Endothelial cell of umbilical vein (primary cell): ENCODE results near the gene ACTR10. TPM values are rescaled to one million over a fixed set of nuclear protein-coding genes. Genes with fewer than 3 reads are reported as not detected.

Source experiments
- BruUV-seq: library from RNA; stranded (reverse); fragments of 400-500 nt; replicated peaks from 2 replicates; lab custom pipeline; 2021; lab: Mats Ljungman, UMichigan
- CTCF ChIA-PET: fragments of 300-600, 350-600 bp; sonication (Branson Sonifier 250); formaldehyde crosslinking; loops from one replicate; lab custom pipeline; 2021; ENCODE audit warnings: antibody characterized with exemption, inconsistent platforms; lab: Charles Lee
- POLR2A ChIA-PET: fragments of 300-600, 350-600 bp; sonication (Branson Sonifier 250); formaldehyde crosslinking; loops from one replicate; lab custom pipeline; 2021; ENCODE audit warnings: antibody characterized with exemption, inconsistent platforms; lab: Charles Lee
- DNase-seq: peaks from one replicate; pipeline ENCODE4 v3.0.0-alpha.2; 2011; ENCODE audit warnings: low read depth, low spot score
- FAIRE-seq: peaks from 2 replicates; lab custom pipeline; 2011; peaks lifted over from hg19 to GRCh38; lab: Jason Lieb, UNC
- H2AFZ ChIP-seq: 2 replicates; pipeline ENCODE4 v1.6.0; 2012; ENCODE audit warnings: low read depth, low read length, control low read depth, inconsistent platforms
- H3K27ac ChIP-seq: 2 replicates; pipeline ENCODE4 v1.5.1; 2011; ENCODE audit warnings: low read depth, mild to moderate bottlenecking, control low read depth, low read length, moderate library complexity; ENCODE audit not compliant: insufficient read depth
- H3K27me3 ChIP-seq, 2 experiments: 2 replicates each; pipeline versions ENCODE4 v1.6.0 to v1.6.1; 2011; ENCODE audit warnings: low read length in 2 of 2, mixed read lengths in 1 of 2; ENCODE audit not compliant: control insufficient read depth in 2 of 2, insufficient read depth in 2 of 2
- H3K36me3 ChIP-seq, 2 experiments: 2 replicates in 1 of 2; 3 replicates in 1 of 2; pipeline ENCODE4 v1.5.1; 2011; ENCODE audit warnings: low read length in 2 of 2, mild to moderate bottlenecking in 1 of 2, moderate library complexity in 1 of 2; ENCODE audit not compliant: control insufficient read depth in 2 of 2, insufficient read depth in 2 of 2; ENCODE audit errors: extremely low read depth in 1 of 2
- H3K4me1 ChIP-seq: 3 replicates; pipeline ENCODE4 v1.5.1; 2011; ENCODE audit warnings: mild to moderate bottlenecking, low read length; ENCODE audit not compliant: control insufficient read depth, insufficient read depth; ENCODE audit errors: extremely low read depth
- H3K4me2 ChIP-seq: 2 replicates; pipeline ENCODE4 v1.6.1; 2011; ENCODE audit warnings: low read length, control low read depth, mixed read lengths; ENCODE audit not compliant: insufficient read depth
- H3K4me3 ChIP-seq, 3 experiments: fragments of 200-600 bp in 1 of 3; sonication (generic), shearing (Covaris generic) in 1 of 3; replicated peaks in 1 of 3; 2 replicates each; pipeline ENCODE4 v1.5.1; 2011 to 2016; ENCODE audit warnings: control low read depth in 3 of 3, low read length in 3 of 3, mild to moderate bottlenecking in 2 of 3, inconsistent platforms in 1 of 3, low read depth in 1 of 3, moderate library complexity in 1 of 3; ENCODE audit not compliant: insufficient read depth in 1 of 3
- H3K79me2 ChIP-seq: 2 replicates; pipeline ENCODE4 v1.6.0; 2012; ENCODE audit warnings: low read length, inconsistent platforms; ENCODE audit not compliant: control insufficient read depth, insufficient read depth
- H3K9ac ChIP-seq: replicated peaks from 2 replicates; pipeline ENCODE3; 2011; ENCODE audit warnings: low read length, control low read depth; ENCODE audit not compliant: insufficient read depth; ENCODE audit errors: extremely low read depth
- H3K9me1 ChIP-seq: replicated peaks from 3 replicates; pipeline ENCODE4 v1.6.0; 2011; ENCODE audit warnings: mild to moderate bottlenecking, low read length; ENCODE audit not compliant: control insufficient read depth, insufficient read depth; ENCODE audit errors: extremely low read depth
- H3K9me3 ChIP-seq: replicated peaks from 2 replicates; pipeline ENCODE4 v1.5.1; 2012; ENCODE audit warnings: low read length, inconsistent platforms; ENCODE audit not compliant: control insufficient read depth, insufficient read depth
- H4K20me1 ChIP-seq: replicated peaks from 2 replicates; pipeline ENCODE3; 2011; ENCODE audit warnings: mild to moderate bottlenecking, low read length; ENCODE audit not compliant: control insufficient read depth, insufficient read depth; ENCODE audit errors: extremely low read depth
- EZH2 ChIP-seq: IDR thresholded peaks from 2 replicates; pipeline ENCODE4 v1.6.1; 2012; ENCODE audit warnings: borderline replicate concordance, low read depth, mild to moderate bottlenecking, moderate library complexity, low read length, inconsistent platforms; ENCODE audit not compliant: severe bottlenecking
- FOS ChIP-seq: IDR thresholded peaks from 2 replicates; pipeline ENCODE4 v1.6.1; 2011; ENCODE audit warnings: mild to moderate bottlenecking, low read length, moderate library complexity, borderline replicate concordance; ENCODE audit not compliant: insufficient read depth
- GATA2 ChIP-seq: IDR thresholded peaks from 2 replicates; pipeline ENCODE4 v1.7.0; 2011; ENCODE audit warnings: low read depth, mild to moderate bottlenecking, moderate library complexity, mixed read lengths, low read length; ENCODE audit not compliant: insufficient read length, insufficient read depth
- JUN ChIP-seq: IDR thresholded peaks from 2 replicates; pipeline ENCODE4 v1.6.1; 2011; ENCODE audit warnings: borderline replicate concordance, low read depth; ENCODE audit not compliant: insufficient read length, insufficient read depth
- MYC ChIP-seq: IDR thresholded peaks from one replicate; pipeline ENCODE4 v1.6.1; 2011; ENCODE audit warnings: mild to moderate bottlenecking, low read depth, low read length
- POLR2A ChIP-seq: IDR thresholded peaks from 2 replicates; pipeline ENCODE4 v1.6.1; 2012; ENCODE audit warnings: low read depth, mild to moderate bottlenecking, control low read depth, low read length
- POLR2AphosphoS5 ChIP-seq: IDR thresholded peaks from 2 replicates; pipeline ENCODE4 v1.6.1; 2012; ENCODE audit warnings: low read depth, mild to moderate bottlenecking, control low read depth, low read length, moderate library complexity; ENCODE audit not compliant: insufficient read depth
- dilution Hi-C: fragments of 300-500 bp; cut with MboI; formaldehyde crosslinking; loops from one replicate; pipeline ENCODE4 v1.15.0; 2019; ENCODE audit warnings: low sequenced_read_pairs; ENCODE audit not compliant: extremely low pct_ligation_motif_present
- intact Hi-C: fragments of 100-400 bp; cut with micrococcal nuclease; formaldehyde crosslinking; loops from one replicate; pipeline ENCODE4 v1.10.0; 2022
- polyA plus RNA-seq, 4 experiments: library from polyadenylated mRNA; depleted of rRNA in 3 of 4; stranded (reverse) in 3 of 4; unstranded in 1 of 4; fragments of >200 nt; gene quantifications; 2 replicates each; pipeline versions ENCODE4 v1.2.1 to v1.2.3, GENCODE V29; 2011 to 2012; ENCODE audit warnings: missing spikeins in 1 of 4
- total RNA-seq: library from RNA; stranded (reverse); gene quantifications from 2 replicates; pipeline ENCODE4 v1.2.3, GENCODE V29; 2021
- TF ChIP-seq, protein P1 (sequence below): IDR thresholded peaks from 2 replicates; pipeline ENCODE4 v1.6.1; 2011; ENCODE audit not compliant: insufficient read depth, insufficient read length
- TF ChIP-seq, protein P2 (sequence below), 2 donors: IDR thresholded peaks; 1 replicate in 1 of 2; 2 replicates in 1 of 2; pipeline ENCODE4 v1.5.1; 2011; ENCODE audit warnings: low read length in 2 of 2, mild to moderate bottlenecking in 2 of 2, moderate library complexity in 2 of 2, control low read depth in 1 of 2, inconsistent platforms in 1 of 2, low read depth in 1 of 2; ENCODE audit not compliant: insufficient read depth in 1 of 2; ENCODE audit errors: extremely low read depth in 1 of 2

ACTR10 gene
- total and polyA plus RNA-seq, 2 donors (not counting 3 experiments of a cell fraction or from before 2014, with no cell fraction given), result 28.6 to 67.3 TPM

DNA sequence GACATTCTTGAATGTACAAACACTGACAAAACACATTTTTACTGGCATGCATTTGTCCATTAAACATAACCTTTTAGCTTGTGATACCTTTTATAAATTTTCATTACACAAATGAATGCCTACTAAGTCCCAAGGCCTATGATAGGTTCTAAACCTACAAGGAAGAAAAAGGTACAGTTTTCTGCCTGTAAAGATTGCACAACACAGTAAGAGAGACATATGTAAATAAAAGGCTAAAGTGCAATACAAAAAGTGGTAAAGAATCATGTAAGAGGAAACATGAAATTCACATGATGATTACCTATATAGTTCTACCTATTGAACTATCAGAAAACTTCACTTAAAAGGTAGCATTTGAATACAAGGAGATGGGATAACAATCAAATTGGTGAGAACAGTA is 83.8 kb downstream of the ACTR10 start:
- no peak overlapping the region for H3K4me3 ChIP-seq
- ChIA-PET POLR2A (no interaction called here), CTCF (no interaction called here)
- TF ChIP-seq GATA2 (no peak), POLR2A (no peak), FOS (no peak), MYC (no peak), POLR2AphosphoS5 (no peak), JUN (no peak), EZH2 (no peak)
- TF ChIP-seq, protein P1, sequence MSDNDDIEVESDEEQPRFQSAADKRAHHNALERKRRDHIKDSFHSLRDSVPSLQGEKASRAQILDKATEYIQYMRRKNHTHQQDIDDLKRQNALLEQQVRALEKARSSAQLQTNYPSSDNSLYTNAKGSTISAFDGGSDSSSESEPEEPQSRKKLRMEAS, result no peak
- TF ChIP-seq, protein P2, sequence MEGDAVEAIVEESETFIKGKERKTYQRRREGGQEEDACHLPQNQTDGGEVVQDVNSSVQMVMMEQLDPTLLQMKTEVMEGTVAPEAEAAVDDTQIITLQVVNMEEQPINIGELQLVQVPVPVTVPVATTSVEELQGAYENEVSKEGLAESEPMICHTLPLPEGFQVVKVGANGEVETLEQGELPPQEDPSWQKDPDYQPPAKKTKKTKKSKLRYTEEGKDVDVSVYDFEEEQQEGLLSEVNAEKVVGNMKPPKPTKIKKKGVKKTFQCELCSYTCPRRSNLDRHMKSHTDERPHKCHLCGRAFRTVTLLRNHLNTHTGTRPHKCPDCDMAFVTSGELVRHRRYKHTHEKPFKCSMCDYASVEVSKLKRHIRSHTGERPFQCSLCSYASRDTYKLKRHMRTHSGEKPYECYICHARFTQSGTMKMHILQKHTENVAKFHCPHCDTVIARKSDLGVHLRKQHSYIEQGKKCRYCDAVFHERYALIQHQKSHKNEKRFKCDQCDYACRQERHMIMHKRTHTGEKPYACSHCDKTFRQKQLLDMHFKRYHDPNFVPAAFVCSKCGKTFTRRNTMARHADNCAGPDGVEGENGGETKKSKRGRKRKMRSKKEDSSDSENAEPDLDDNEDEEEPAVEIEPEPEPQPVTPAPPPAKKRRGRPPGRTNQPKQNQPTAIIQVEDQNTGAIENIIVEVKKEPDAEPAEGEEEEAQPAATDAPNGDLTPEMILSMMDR (IDR thresholded peaks at IDR 0.05; ENCODE audit: extremely low read depth in 1 of 2, insufficient read depth in 1 of 2, low read depth in 1 of 2, low read length in 2 of 2), result no peak
- peaks cover 25% of the 10 kb centered on the region for H3K4me1 ChIP-seq
- intact Hi-C loops (no loop called here), dilution Hi-C loops (no loop called here)
- peaks cover 4% of the 10 kb centered on the region for H4K20me1 ChIP-seq
- H3K27ac ChIP-seq, result no peak overlapping the region
- H3K9me1 ChIP-seq, result no peaks in the 10 kb centered on the region
- no peak overlapping the region for H3K4me2 ChIP-seq
- FAIRE-seq (no peak), DNase-seq (no peak)
- peaks cover 10 to 18% of the 10 kb centered on the region in 2 experiments for H3K36me3 ChIP-seq
- no peak overlapping the region for H3K9ac ChIP-seq
- BruUV-seq, result no TSS peak
- no peak overlapping the region for H2AFZ ChIP-seq
- no peaks in the 10 kb centered on the region for H3K27me3 ChIP-seq
- H3K9me3 ChIP-seq, result no peaks in the 10 kb centered on the region
- H3K79me2 ChIP-seq, result peaks cover 73% of the 10 kb centered on the region
